ENCODE results near the gene ERCC6L2.

Gene ERCC6L2

GRCh38 chr9:95831810-95832209 is 43.7 kb upstream of the ERCC6L2 start:
- H3K9ac ChIP-seq (ENCODE audit: low read length) = no peak overlapping the region
- no peak overlapping the region for H3K4me3 ChIP-seq (ENCODE audit: low read length)
- H3K79me2 ChIP-seq (ENCODE audit: low read length) = no peaks in the 10 kb centered on the region
- TF ChIP-seq, protein P1, sequence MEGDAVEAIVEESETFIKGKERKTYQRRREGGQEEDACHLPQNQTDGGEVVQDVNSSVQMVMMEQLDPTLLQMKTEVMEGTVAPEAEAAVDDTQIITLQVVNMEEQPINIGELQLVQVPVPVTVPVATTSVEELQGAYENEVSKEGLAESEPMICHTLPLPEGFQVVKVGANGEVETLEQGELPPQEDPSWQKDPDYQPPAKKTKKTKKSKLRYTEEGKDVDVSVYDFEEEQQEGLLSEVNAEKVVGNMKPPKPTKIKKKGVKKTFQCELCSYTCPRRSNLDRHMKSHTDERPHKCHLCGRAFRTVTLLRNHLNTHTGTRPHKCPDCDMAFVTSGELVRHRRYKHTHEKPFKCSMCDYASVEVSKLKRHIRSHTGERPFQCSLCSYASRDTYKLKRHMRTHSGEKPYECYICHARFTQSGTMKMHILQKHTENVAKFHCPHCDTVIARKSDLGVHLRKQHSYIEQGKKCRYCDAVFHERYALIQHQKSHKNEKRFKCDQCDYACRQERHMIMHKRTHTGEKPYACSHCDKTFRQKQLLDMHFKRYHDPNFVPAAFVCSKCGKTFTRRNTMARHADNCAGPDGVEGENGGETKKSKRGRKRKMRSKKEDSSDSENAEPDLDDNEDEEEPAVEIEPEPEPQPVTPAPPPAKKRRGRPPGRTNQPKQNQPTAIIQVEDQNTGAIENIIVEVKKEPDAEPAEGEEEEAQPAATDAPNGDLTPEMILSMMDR (IDR thresholded peaks at IDR 0.05; ENCODE audit: low read depth, low read length) = no peak
- no peak for TF ChIP-seq EZH2phosphoT487 (IDR thresholded peaks at IDR 0.05; ENCODE audit: low read depth)
- no peaks in the 10 kb centered on the region for H3K4me1 ChIP-seq (ENCODE audit: low read length)
- no peaks in the 10 kb centered on the region for H3K9me3 ChIP-seq (ENCODE audit: insufficient read depth, low read length)
- H2AFZ ChIP-seq (ENCODE audit: low read depth, low read length) = no peak overlapping the region
- H3K27me3 ChIP-seq (ENCODE audit: low read depth, low read length) = no peaks in the 10 kb centered on the region
- H3K36me3 ChIP-seq (replicated peaks; ENCODE audit: low read depth, low read length) = no peaks in the 10 kb centered on the region
- no peaks in the 10 kb centered on the region for H4K20me1 ChIP-seq (ENCODE audit: insufficient read depth, low read length)
- H3K27ac ChIP-seq (ENCODE audit: low read length) = no peak overlapping the region
- H3K4me2 ChIP-seq (ENCODE audit: low read length) = no peak overlapping the region

GRCh38 chr9:95833546-95834178 is 41.8 kb upstream of the ERCC6L2 start:
- Histone ChIP-seq H3K79me2 (ENCODE audit: low read length) (no peaks in the 10 kb centered on the region), H3K4me2 (ENCODE audit: low read length) (no peak overlapping the region), H3K9ac (ENCODE audit: low read length) (no peak overlapping the region), H3K4me1 (ENCODE audit: low read length) (no peaks in the 10 kb centered on the region), H2AFZ (ENCODE audit: low read depth, low read length) (no peak overlapping the region), H3K9me3 (ENCODE audit: insufficient read depth, low read length) (no peaks in the 10 kb centered on the region), H3K4me3 (ENCODE audit: low read length) (no peak overlapping the region), H3K27me3 (ENCODE audit: low read depth, low read length) (no peaks in the 10 kb centered on the region), H3K36me3 (replicated peaks; ENCODE audit: low read depth, low read length) (no peaks in the 10 kb centered on the region), H4K20me1 (ENCODE audit: insufficient read depth, low read length) (no peaks in the 10 kb centered on the region), H3K27ac (ENCODE audit: low read length) (no peak overlapping the region)
- TF ChIP-seq, protein P1 (IDR thresholded peaks at IDR 0.05; ENCODE audit: low read depth, low read length) = no peak
- no peak for TF ChIP-seq EZH2phosphoT487 (IDR thresholded peaks at IDR 0.05; ENCODE audit: low read depth)

DNA sequence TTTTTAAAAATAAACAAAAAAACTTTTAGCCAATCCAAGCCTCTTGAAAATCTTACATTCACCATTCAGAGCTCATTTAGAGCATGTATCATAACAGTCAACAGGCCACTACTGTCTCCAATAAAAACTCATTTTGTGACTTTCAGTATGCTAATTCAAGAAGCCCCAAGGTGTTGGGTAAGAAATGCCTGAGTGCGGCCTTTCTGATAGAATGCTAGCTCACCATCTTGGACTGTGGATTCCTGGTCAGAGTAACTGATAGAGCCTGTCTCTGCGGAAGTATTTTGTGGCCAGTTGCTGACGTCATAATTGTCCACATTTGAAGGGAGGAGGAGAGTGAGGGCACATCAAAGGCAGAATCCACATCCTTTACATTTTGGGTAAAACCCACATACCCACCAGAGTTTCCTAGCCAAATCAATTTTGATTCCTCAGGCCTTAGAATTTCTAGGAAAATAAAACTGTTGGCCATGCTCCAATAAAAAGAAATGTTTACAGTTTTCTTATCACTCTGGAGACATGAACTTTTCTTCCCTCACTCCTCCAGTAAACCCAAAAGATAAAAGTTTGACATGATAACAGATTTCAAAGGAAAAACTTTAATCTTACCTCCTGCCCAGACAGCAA is 41.1 kb upstream of the ERCC6L2 start:
- Histone ChIP-seq H3K27me3 (ENCODE audit: low read depth, low read length) (no peaks in the 10 kb centered on the region), H3K79me2 (ENCODE audit: low read length) (no peaks in the 10 kb centered on the region), H4K20me1 (ENCODE audit: insufficient read depth, low read length) (no peaks in the 10 kb centered on the region), H3K9me3 (ENCODE audit: insufficient read depth, low read length) (no peaks in the 10 kb centered on the region), H3K4me1 (ENCODE audit: low read length) (no peaks in the 10 kb centered on the region), H3K4me2 (ENCODE audit: low read length) (no peak overlapping the region), H3K27ac (ENCODE audit: low read length) (no peak overlapping the region), H3K4me3 (ENCODE audit: low read length) (no peak overlapping the region), H3K9ac (ENCODE audit: low read length) (no peak overlapping the region), H2AFZ (ENCODE audit: low read depth, low read length) (no peak overlapping the region), H3K36me3 (replicated peaks; ENCODE audit: low read depth, low read length) (no peaks in the 10 kb centered on the region)
- TF ChIP-seq, protein P1 (IDR thresholded peaks at IDR 0.05; ENCODE audit: low read depth, low read length) = no peak
- no peak for TF ChIP-seq EZH2phosphoT487 (IDR thresholded peaks at IDR 0.05; ENCODE audit: low read depth)

GRCh38 chr9:95835393-95835792 is 40.1 kb upstream of the ERCC6L2 start:
- no peak overlapping the region for H3K4me2 ChIP-seq (ENCODE audit: low read length)
- no peaks in the 10 kb centered on the region for H3K79me2 ChIP-seq (ENCODE audit: low read length)
- no peak overlapping the region for H2AFZ ChIP-seq (ENCODE audit: low read depth, low read length)
- no peaks in the 10 kb centered on the region for H3K27me3 ChIP-seq (ENCODE audit: low read depth, low read length)
- H4K20me1 ChIP-seq (ENCODE audit: insufficient read depth, low read length) = no peaks in the 10 kb centered on the region
- H3K4me1 ChIP-seq (ENCODE audit: low read length) = no peaks in the 10 kb centered on the region
- H3K36me3 ChIP-seq (replicated peaks; ENCODE audit: low read depth, low read length) = no peaks in the 10 kb centered on the region
- no peak overlapping the region for H3K4me3 ChIP-seq (ENCODE audit: low read length)
- H3K9me3 ChIP-seq (ENCODE audit: insufficient read depth, low read length) = no peaks in the 10 kb centered on the region
- TF ChIP-seq, protein P1 (IDR thresholded peaks at IDR 0.05; ENCODE audit: low read depth, low read length) = no peak
- no peak for TF ChIP-seq EZH2phosphoT487 (IDR thresholded peaks at IDR 0.05; ENCODE audit: low read depth)
- no peak overlapping the region for H3K9ac ChIP-seq (ENCODE audit: low read length)
- no peak overlapping the region for H3K27ac ChIP-seq (ENCODE audit: low read length)
